CD4-positive, alpha-beta T cell (primary cell): ENCODE measurements around the gene SIN3A. TPM values are rescaled to one million over a fixed set of nuclear protein-coding genes. Genes with fewer than 3 reads are reported as not detected.
"Not testable (repeated sequence)": the region's sequence is repeated elsewhere in the genome, so short reads cannot be mapped to it uniquely, and the experiment has no call there.

Experiments
- ATAC-seq: fragments of 200-7000 bp; cut with Tn5 transposase; one replicate; pipeline ENCODE4 v1.10.0; 2022; ENCODE audit warnings: mild to moderate bottlenecking; ENCODE audit not compliant: poor library complexity
- CTCF ChIA-PET: fragments of 350-600 bp; sonication (Branson Sonifier 250); formaldehyde crosslinking; loops from one replicate; lab custom pipeline; 2021; ENCODE audit warnings: antibody characterized with exemption, inconsistent platforms; lab: Charles Lee
- POLR2A ChIA-PET: fragments of 350-600 bp; sonication (Branson Sonifier 250); formaldehyde crosslinking; loops from one replicate; lab custom pipeline; 2021; ENCODE audit warnings: antibody characterized with exemption, inconsistent platforms; lab: Charles Lee
- DNase-seq, 14 experiments: peaks; one replicate each; pipeline ENCODE4 v3.0.0-alpha.2; 2013 to 2020; ENCODE audit warnings: mixed read lengths in 2 of 14
- H3K27ac ChIP-seq, 2 donors: one replicate each; pipeline versions ENCODE4 v1.5.1 to v1.7.0; 2013; ENCODE audit warnings: low read length in 2 of 2, low read depth in 1 of 2, mild to moderate bottlenecking in 1 of 2
- H3K27me3 ChIP-seq, 2 experiments: 1 replicate in 1 of 2; 2 replicates in 1 of 2; pipeline versions ENCODE4 v1.6.1 to v1.7.0; 2013; ENCODE audit warnings: low read length in 2 of 2, control low read depth in 1 of 2, mild to moderate bottlenecking in 1 of 2, moderate library complexity in 1 of 2; ENCODE audit not compliant: insufficient read depth in 2 of 2, control insufficient read depth in 1 of 2
- H3K36me3 ChIP-seq: one replicate; pipeline ENCODE4 v1.6.1; 2013; ENCODE audit warnings: low read length, control low read depth; ENCODE audit not compliant: insufficient read depth
- H3K4me1 ChIP-seq: one replicate; pipeline ENCODE4 v1.6.1; 2013; ENCODE audit warnings: low read length, control low read depth; ENCODE audit not compliant: insufficient read depth
- H3K4me3 ChIP-seq: one replicate; pipeline ENCODE4 v1.5.1; 2013; ENCODE audit warnings: mild to moderate bottlenecking, low read length, moderate library complexity
- H3K9me3 ChIP-seq, 2 experiments: 1 replicate in 1 of 2; 2 replicates in 1 of 2; pipeline versions ENCODE4 v1.6.1 to v1.7.0; 2013; ENCODE audit warnings: low read length in 2 of 2, mild to moderate bottlenecking in 2 of 2, control low read depth in 1 of 2, moderate library complexity in 1 of 2; ENCODE audit not compliant: control insufficient read depth in 1 of 2, insufficient read depth in 1 of 2
- H3K27ac Mint-ChIP-seq: one replicate; pipeline ENCODE4 v1.8.0; 2020; ENCODE audit warnings: mixed read lengths
- H3K27me3 Mint-ChIP-seq: one replicate; pipeline ENCODE4 v1.8.0; 2021; ENCODE audit warnings: mixed read lengths
- H3K36me3 Mint-ChIP-seq: one replicate; pipeline ENCODE4 v1.8.0; 2021; ENCODE audit warnings: low read depth, mixed read lengths
- H3K4me1 Mint-ChIP-seq: one replicate; pipeline ENCODE4 v1.8.0; 2021; ENCODE audit warnings: low read depth, mixed read lengths
- H3K4me3 Mint-ChIP-seq: one replicate; pipeline ENCODE4 v1.8.0; 2020; ENCODE audit warnings: mild to moderate bottlenecking, mixed read lengths
- H3K9me3 Mint-ChIP-seq: one replicate; pipeline ENCODE4 v1.8.0; 2020; ENCODE audit warnings: mixed read lengths
- CTCF ChIP-seq: fragments of 200-600 bp; IDR thresholded peaks from one replicate; pipeline ENCODE4 v1.8.0; 2022; ENCODE audit warnings: antibody characterized with exemption, mild to moderate bottlenecking
- intact Hi-C, 2 experiments: fragments of 100-400 bp; cut with DNase I in 1 of 2; cut with micrococcal nuclease in 1 of 2; formaldehyde crosslinking; loops; one replicate each; pipeline versions ENCODE4 v1.15.1 to v1.9.0; 2023 to 2025; cut with DNase I, micrococcal nuclease
- polyA plus RNA-seq, 2 donors: library from polyadenylated mRNA; unstranded; fragments of 120-200 nt; gene quantifications; one replicate each; pipeline ENCODE4 v1.2.1, GENCODE V29; 2013
- total RNA-seq, 174 experiments: library from RNA in 2 of 174; stranded (reverse) in 2 of 174; gene quantifications; one replicate each; pipeline ENCODE4 v1.2.3 and lab custom pipeline; 2021 to 2026

Gene SIN3A
- 100 to 1,000 TPM; 136 to 141 TPM for total RNA-seq
- 43.3 TPM for polyA plus RNA-seq (2013, experiment 1 of 2)
- polyA plus RNA-seq (2013, experiment 2 of 2), result 54.9 TPM
- 79.1 to 243 (median 130) reads per million in 172 experiments for total RNA-seq (lab: John Stamatoyannopoulos, UW)

- peak within 1 kb of the TSS; percentile 93 for H3K4me3 ChIP-seq
- Mint-ChIP-seq H3K4me3 (peak within 1 kb of the TSS; percentile 98), H3K4me1 (peaks cover 63% of the 10 kb centered on the region), H3K9me3 (no peaks in the 10 kb centered on the region), H3K36me3 (peaks cover 21% of the 10 kb centered on the region), H3K27ac (peak within 1 kb of the TSS; percentile 96), H3K27me3 (no peaks in the 10 kb centered on the region)
- H3K27ac ChIP-seq, result peak within 1 kb of the TSS; percentile 97 to 98
- peaks cover 56% of the 10 kb centered on the region for H3K4me1 ChIP-seq
- intact Hi-C loops, result loop anchor here (2.0 to 10.0 kb wide), 9 partner anchors 85 to 1460 kb away; partner anchors contain the start of genes C15orf39 (in 2 of the 2), CLK3 (in 1 of the 2), IMP3 (in 1 of the 2) and MAN2C1 (in 1 of the 2)
- ATAC-seq (peak; percentile 48), DNase-seq (peak; percentile 97 to 100 (median 99))
- peaks cover 5% of the 10 kb centered on the region for H3K36me3 ChIP-seq
- H3K27me3 ChIP-seq, result no peaks in the 10 kb centered on the region
- H3K9me3 ChIP-seq, result no peaks in the 10 kb centered on the region
- TF ChIP-seq CTCF, result no peak
- ChIA-PET CTCF (interaction anchor here (1.9 to 3.9 kb wide), 3 partner anchors 84 to 189 kb away, joined by 6 to 26 read pairs (median 14); partner anchors contain the start of genes IMP3, MAN2C1 and PTPN9), POLR2A (interaction anchor here (0.5 to 7.4 kb wide), 40 partner anchors 9 to 1048 kb away, joined by 3 to 294 read pairs (median 5); partner anchors contain the start of genes ARID3B, C15orf39, CLK3 and COX5A)
Observed at GRCh38 chr15:75451674-75452363, at the start of gene SIN3A. SIN3A (minus strand) TSS chr15:75451690; CDS start chr15:75430375, 21,315 bp downstream.

GRCh38 chr15:75493732-75494131, 42.2 kb upstream of the SIN3A start:
- H3K27me3 ChIP-seq, result no peaks in the 10 kb centered on the region
- DNase-seq (no peak), ATAC-seq (no peak)
- ChIA-PET CTCF (interaction anchor here (0.7 kb wide), 1 partner anchor 126 kb away, joined by 3 read pairs; no protein-coding TSS in a partner anchor), POLR2A (interaction anchor here (1.6 kb wide), 1 partner anchor 40 kb away, joined by 3 read pairs; no protein-coding TSS in a partner anchor)
- H3K4me1 ChIP-seq, result no peaks in the 10 kb centered on the region
- H3K4me1 Mint-ChIP-seq, result no peaks in the 10 kb centered on the region
- peaks cover 47% of the 10 kb centered on the region for H3K36me3 Mint-ChIP-seq
- no peak overlapping the region for H3K4me3 ChIP-seq
- H3K4me3 Mint-ChIP-seq, result no peak overlapping the region
- no peaks in the 10 kb centered on the region for H3K9me3 ChIP-seq
- H3K36me3 ChIP-seq, result peaks cover 21% of the 10 kb centered on the region
- H3K9me3 Mint-ChIP-seq, result no peaks in the 10 kb centered on the region
- H3K27ac Mint-ChIP-seq, result no peak overlapping the region
- H3K27ac ChIP-seq, result no peak overlapping the region
- no peaks in the 10 kb centered on the region for H3K27me3 Mint-ChIP-seq
- TF ChIP-seq CTCF, result no peak
- intact Hi-C loops, result no loop called here

- Histone ChIP-seq H3K4me1 (no peaks in the 10 kb centered on the region), H3K36me3 (peaks cover 11% of the 10 kb centered on the region), H3K27me3 (no peaks in the 10 kb centered on the region), H3K27ac (no peak overlapping the region), H3K4me3 (no peak overlapping the region), H3K9me3 (no peaks in the 10 kb centered on the region)
- H3K36me3 Mint-ChIP-seq, result peaks cover 49% of the 10 kb centered on the region
- DNase-seq (no peak), ATAC-seq (no peak)
- H3K4me1 Mint-ChIP-seq, result no peaks in the 10 kb centered on the region
- H3K27ac Mint-ChIP-seq, result no peak overlapping the region
- ChIA-PET CTCF (no interaction called here), POLR2A (interaction anchor here (0.6 kb wide), 1 partner anchor 941 kb away, joined by 4 read pairs; no protein-coding TSS in a partner anchor)
- H3K9me3 Mint-ChIP-seq, result no peaks in the 10 kb centered on the region
- H3K27me3 Mint-ChIP-seq, result no peaks in the 10 kb centered on the region
- no peak overlapping the region for H3K4me3 Mint-ChIP-seq
- TF ChIP-seq CTCF, result no peak
- intact Hi-C loops, result no loop called here
Observed at GRCh38 chr15:75483961-75484360, 32.5 kb upstream of the SIN3A start.

GRCh38 chr15:75483556-75483955, 32.1 kb upstream of the SIN3A start:
- H3K4me3 ChIP-seq, POLR2A ChIA-PET, H3K9me3 ChIP-seq, H3K27me3 Mint-ChIP-seq, CTCF ChIA-PET, H3K4me1 ChIP-seq, DNase-seq, ATAC-seq, intact Hi-C loops, H3K27me3 ChIP-seq, H3K4me1 Mint-ChIP-seq, H3K27ac Mint-ChIP-seq, H3K4me3 Mint-ChIP-seq, H3K9me3 Mint-ChIP-seq, H3K27ac ChIP-seq: not testable (repeated sequence)
- H3K36me3 Mint-ChIP-seq, result peaks cover 51% of the 10 kb centered on the region
- peaks cover 11% of the 10 kb centered on the region for H3K36me3 ChIP-seq
